Fibroblast of skin of right quadriceps (primary cell): ENCODE measurements around the gene TMF1.
A peak's percentile ranks its signal among the peaks of the same experiment; 100 is the strongest.

Source experiments
- DNase-seq: peaks from one replicate; pipeline ENCODE4 v3.0.0-alpha.2; 2013

TMF1 gene

GRCh38 chr3:69012100-69012799 is 39.9 kb downstream of the TMF1 start:
- DNase-seq: peak; percentile 75

- peak; percentile 28 for DNase-seq
Measured at GRCh38 chr3:69011096-69011730, 40.9 kb downstream of the TMF1 start.

GRCh38 chr3:69009559-69010410 is 42.3 kb downstream of the TMF1 start:
- peak; percentile 84 for DNase-seq

- DNase-seq: no peak
Measured at GRCh38 chr3:69008980-69009379, 43.2 kb downstream of the TMF1 start.

- no peak for DNase-seq
Measured at GRCh38 chr3:69005791-69006482, 46.2 kb downstream of the TMF1 start.

- peak; percentile 44 for DNase-seq
Measured at GRCh38 chr3:69005071-69005790, 46.9 kb downstream of the TMF1 start.

GRCh38 chr3:69004138-69004537 is 48.0 kb downstream of the TMF1 start:
- DNase-seq: no peak

- DNase-seq: peak; percentile 11
Measured at GRCh38 chr3:68999605-69000004, 52.5 kb downstream of the TMF1 start.

- no peak for DNase-seq
Measured at GRCh38 chr3:68999158-68999557, 53.0 kb downstream of the TMF1 start.

GRCh38 chr3:68997887-68998286 is 54.2 kb downstream of the TMF1 start:
- DNase-seq: no peak

- DNase-seq: no peak
Measured at GRCh38 chr3:68996356-68996995, 55.7 kb downstream of the TMF1 start.

- peak; percentile 71 for DNase-seq
Measured at GRCh38 chr3:68988740-68989139, 63.4 kb downstream of the TMF1 start.

- DNase-seq: no peak
Measured at GRCh38 chr3:68987322-68987721, 64.8 kb downstream of the TMF1 start.

GRCh38 chr3:68986496-68987208 is 65.5 kb downstream of the TMF1 start:
- DNase-seq: no peak

- DNase-seq: peak; percentile 19
Measured at GRCh38 chr3:68985146-68985790, 66.9 kb downstream of the TMF1 start.

GRCh38 chr3:68984011-68984530 is 68.1 kb downstream of the TMF1 start:
- no peak for DNase-seq

GRCh38 chr3:68977486-68978167 is 74.5 kb downstream of the TMF1 start:
- no peak for DNase-seq

GRCh38 chr3:68974711-68975110 is 77.4 kb downstream of the TMF1 start:
- DNase-seq: no peak

- DNase-seq: no peak
Measured at GRCh38 chr3:68973639-68974038, 78.5 kb downstream of the TMF1 start.
